ENCODE results near the gene CATSPERZ. TPM values are rescaled to one million over a fixed set of nuclear protein-coding genes. Genes with fewer than 3 reads are reported as not detected.

Gene CATSPERZ
- total and polyA plus RNA-seq, 2 donors (not counting 3 experiments of a cell fraction or from before 2014, with no cell fraction given): 0.11 TPM; not detected in 1

GRCh38 chr11:64251016-64251752 is 49.0 kb upstream of the CATSPERZ start, which contains the start of gene PLCB3:
TSS of gene PLCB3 (plus strand) at chr11:64251530. CDS start at chr11:64251650, 120 bp downstream.
- CTCF ChIA-PET: interaction anchor here (1.8 to 4.7 kb wide), 6 partner anchors 13 to 104 kb away, joined by 7 to 60 read pairs (median 28); partner anchors contain the start of genes CATSPERZ and FERMT3
- H3K9me3 ChIP-seq (replicated peaks; ENCODE audit: control insufficient read depth, insufficient read depth, low read length): no peaks in the 10 kb centered on the region

More at GRCh38 chr11:64251016-64251752, 49.0 kb upstream of the CATSPERZ start, which contains the start of gene PLCB3:
- peaks cover 34% of the 10 kb centered on the region for H3K79me2 ChIP-seq (ENCODE audit: control insufficient read depth, insufficient read depth, low read length)
- no TSS peak for BruUV-seq (replicated peaks)
- H3K27me3 ChIP-seq (ENCODE audit: control insufficient read depth in 2 of 2, insufficient read depth in 2 of 2, low read length in 2 of 2): no peaks in the 10 kb centered on the region
- FAIRE-seq (peak; percentile 74), DNase-seq (ENCODE audit: low read depth, low spot score) (peak; percentile 40)
- H3K36me3 ChIP-seq (ENCODE audit: control insufficient read depth in 2 of 2, extremely low read depth in 1 of 2, insufficient read depth in 2 of 2, low read length in 2 of 2): peaks cover 0 to 10% of the 10 kb centered on the region in 2 experiments
- H3K27ac ChIP-seq (ENCODE audit: insufficient read depth, low read depth, low read length): peak within 1 kb of the TSS; percentile 49
- H3K4me2 ChIP-seq (ENCODE audit: insufficient read depth, low read length): peak within 1 kb of the TSS; percentile 86
- peaks cover 30% of the 10 kb centered on the region for H3K4me1 ChIP-seq (ENCODE audit: control insufficient read depth, extremely low read depth, insufficient read depth, low read length)
- no peaks in the 10 kb centered on the region for H4K20me1 ChIP-seq (replicated peaks; ENCODE audit: control insufficient read depth, extremely low read depth, insufficient read depth, low read length)
- H3K9me1 ChIP-seq (replicated peaks; ENCODE audit: control insufficient read depth, extremely low read depth, insufficient read depth, low read length): no peaks in the 10 kb centered on the region
- peak within 1 kb of the TSS; percentile 81 for H2AFZ ChIP-seq (ENCODE audit: low read depth, low read length)
- dilution Hi-C loops (cut with MboI; ENCODE audit: extremely low pct_ligation_motif_present, low sequenced_read_pairs) (no loop called here), intact Hi-C loops (cut with micrococcal nuclease) (loop anchor here (1.0 kb wide), 4 partner anchors 12 to 50 kb away; partner anchors contain the start of gene GPR137)
- POLR2A ChIA-PET: no interaction called here
- TF ChIP-seq JUN (IDR thresholded peaks at IDR 0.05; ENCODE audit: borderline replicate concordance, insufficient read depth, insufficient read length, low read depth) (no peak), POLR2AphosphoS5 (IDR thresholded peaks at IDR 0.05; ENCODE audit: insufficient read depth, low read depth, low read length) (peak; percentile 87), CTCF (IDR thresholded peaks at IDR 0.05; ENCODE audit: extremely low read depth in 1 of 2, insufficient read depth in 1 of 2, low read depth in 1 of 2, low read length in 2 of 2) (peak; percentile 64 to 82), POLR2A (IDR thresholded peaks at IDR 0.05; ENCODE audit: low read depth, low read length) (peak; percentile 79), FOS (IDR thresholded peaks at IDR 0.05; ENCODE audit: borderline replicate concordance, insufficient read depth, low read length) (no peak)
- peak within 1 kb of the TSS; percentile 65 for H3K9ac ChIP-seq (replicated peaks; ENCODE audit: extremely low read depth, insufficient read depth, low read length)
- peak within 1 kb of the TSS; percentile 80 to 93 (median 80) for H3K4me3 ChIP-seq (replicated peaks in 1 of 3; ENCODE audit: insufficient read depth in 1 of 3, low read depth in 1 of 3, low read length in 3 of 3)

All from endothelial cell of umbilical vein (primary cell).